Endothelial cell of umbilical vein (primary cell): ENCODE measurements around the gene MYO5B. TPM values are rescaled to one million over a fixed set of nuclear protein-coding genes. Genes with fewer than 3 reads are reported as not detected.

ENCODE experiments used
- BruUV-seq: library from RNA; stranded (reverse); fragments of 400-500 nt; replicated peaks from 2 replicates; lab custom pipeline; 2021; lab: Mats Ljungman, UMichigan
- CTCF ChIA-PET: fragments of 300-600, 350-600 bp; sonication (Branson Sonifier 250); formaldehyde crosslinking; loops from one replicate; lab custom pipeline; 2021; ENCODE audit warnings: antibody characterized with exemption, inconsistent platforms; lab: Charles Lee
- POLR2A ChIA-PET: fragments of 300-600, 350-600 bp; sonication (Branson Sonifier 250); formaldehyde crosslinking; loops from one replicate; lab custom pipeline; 2021; ENCODE audit warnings: antibody characterized with exemption, inconsistent platforms; lab: Charles Lee
- DNase-seq: peaks from one replicate; pipeline ENCODE4 v3.0.0-alpha.2; 2011; ENCODE audit warnings: low read depth, low spot score
- FAIRE-seq: peaks from 2 replicates; lab custom pipeline; 2011; peaks lifted over from hg19 to GRCh38; lab: Jason Lieb, UNC
- H2AFZ ChIP-seq: 2 replicates; pipeline ENCODE4 v1.6.0; 2012; ENCODE audit warnings: low read depth, low read length, control low read depth, inconsistent platforms
- H3K27ac ChIP-seq: 2 replicates; pipeline ENCODE4 v1.5.1; 2011; ENCODE audit warnings: low read depth, mild to moderate bottlenecking, control low read depth, low read length, moderate library complexity; ENCODE audit not compliant: insufficient read depth
- H3K27me3 ChIP-seq, 2 experiments: 2 replicates each; pipeline versions ENCODE4 v1.6.0 to v1.6.1; 2011; ENCODE audit warnings: low read length in 2 of 2, mixed read lengths in 1 of 2; ENCODE audit not compliant: control insufficient read depth in 2 of 2, insufficient read depth in 2 of 2
- H3K36me3 ChIP-seq, 2 experiments: 2 replicates in 1 of 2; 3 replicates in 1 of 2; pipeline ENCODE4 v1.5.1; 2011; ENCODE audit warnings: low read length in 2 of 2, mild to moderate bottlenecking in 1 of 2, moderate library complexity in 1 of 2; ENCODE audit not compliant: control insufficient read depth in 2 of 2, insufficient read depth in 2 of 2; ENCODE audit errors: extremely low read depth in 1 of 2
- H3K4me1 ChIP-seq: 3 replicates; pipeline ENCODE4 v1.5.1; 2011; ENCODE audit warnings: mild to moderate bottlenecking, low read length; ENCODE audit not compliant: control insufficient read depth, insufficient read depth; ENCODE audit errors: extremely low read depth
- H3K4me2 ChIP-seq: 2 replicates; pipeline ENCODE4 v1.6.1; 2011; ENCODE audit warnings: low read length, control low read depth, mixed read lengths; ENCODE audit not compliant: insufficient read depth
- H3K4me3 ChIP-seq, 3 experiments: fragments of 200-600 bp in 1 of 3; sonication (generic), shearing (Covaris generic) in 1 of 3; replicated peaks in 1 of 3; 2 replicates each; pipeline ENCODE4 v1.5.1; 2011 to 2016; ENCODE audit warnings: control low read depth in 3 of 3, low read length in 3 of 3, mild to moderate bottlenecking in 2 of 3, inconsistent platforms in 1 of 3, low read depth in 1 of 3, moderate library complexity in 1 of 3; ENCODE audit not compliant: insufficient read depth in 1 of 3
- H3K79me2 ChIP-seq: 2 replicates; pipeline ENCODE4 v1.6.0; 2012; ENCODE audit warnings: low read length, inconsistent platforms; ENCODE audit not compliant: control insufficient read depth, insufficient read depth
- H3K9ac ChIP-seq: replicated peaks from 2 replicates; pipeline ENCODE3; 2011; ENCODE audit warnings: low read length, control low read depth; ENCODE audit not compliant: insufficient read depth; ENCODE audit errors: extremely low read depth
- H3K9me1 ChIP-seq: replicated peaks from 3 replicates; pipeline ENCODE4 v1.6.0; 2011; ENCODE audit warnings: mild to moderate bottlenecking, low read length; ENCODE audit not compliant: control insufficient read depth, insufficient read depth; ENCODE audit errors: extremely low read depth
- H3K9me3 ChIP-seq: replicated peaks from 2 replicates; pipeline ENCODE4 v1.5.1; 2012; ENCODE audit warnings: low read length, inconsistent platforms; ENCODE audit not compliant: control insufficient read depth, insufficient read depth
- H4K20me1 ChIP-seq: replicated peaks from 2 replicates; pipeline ENCODE3; 2011; ENCODE audit warnings: mild to moderate bottlenecking, low read length; ENCODE audit not compliant: control insufficient read depth, insufficient read depth; ENCODE audit errors: extremely low read depth
- CTCF ChIP-seq, 2 donors: IDR thresholded peaks; 1 replicate in 1 of 2; 2 replicates in 1 of 2; pipeline ENCODE4 v1.5.1; 2011; ENCODE audit warnings: low read length in 2 of 2, mild to moderate bottlenecking in 2 of 2, moderate library complexity in 2 of 2, control low read depth in 1 of 2, inconsistent platforms in 1 of 2, low read depth in 1 of 2; ENCODE audit not compliant: insufficient read depth in 1 of 2; ENCODE audit errors: extremely low read depth in 1 of 2
- EZH2 ChIP-seq: IDR thresholded peaks from 2 replicates; pipeline ENCODE4 v1.6.1; 2012; ENCODE audit warnings: borderline replicate concordance, low read depth, mild to moderate bottlenecking, moderate library complexity, low read length, inconsistent platforms; ENCODE audit not compliant: severe bottlenecking
- FOS ChIP-seq: IDR thresholded peaks from 2 replicates; pipeline ENCODE4 v1.6.1; 2011; ENCODE audit warnings: mild to moderate bottlenecking, low read length, moderate library complexity, borderline replicate concordance; ENCODE audit not compliant: insufficient read depth
- GATA2 ChIP-seq: IDR thresholded peaks from 2 replicates; pipeline ENCODE4 v1.7.0; 2011; ENCODE audit warnings: low read depth, mild to moderate bottlenecking, moderate library complexity, mixed read lengths, low read length; ENCODE audit not compliant: insufficient read length, insufficient read depth
- JUN ChIP-seq: IDR thresholded peaks from 2 replicates; pipeline ENCODE4 v1.6.1; 2011; ENCODE audit warnings: borderline replicate concordance, low read depth; ENCODE audit not compliant: insufficient read length, insufficient read depth
- MAX ChIP-seq: IDR thresholded peaks from 2 replicates; pipeline ENCODE4 v1.6.1; 2011; ENCODE audit not compliant: insufficient read depth, insufficient read length
- MYC ChIP-seq: IDR thresholded peaks from one replicate; pipeline ENCODE4 v1.6.1; 2011; ENCODE audit warnings: mild to moderate bottlenecking, low read depth, low read length
- POLR2A ChIP-seq: IDR thresholded peaks from 2 replicates; pipeline ENCODE4 v1.6.1; 2012; ENCODE audit warnings: low read depth, mild to moderate bottlenecking, control low read depth, low read length
- POLR2AphosphoS5 ChIP-seq: IDR thresholded peaks from 2 replicates; pipeline ENCODE4 v1.6.1; 2012; ENCODE audit warnings: low read depth, mild to moderate bottlenecking, control low read depth, low read length, moderate library complexity; ENCODE audit not compliant: insufficient read depth
- dilution Hi-C: fragments of 300-500 bp; cut with MboI; formaldehyde crosslinking; loops from one replicate; pipeline ENCODE4 v1.15.0; 2019; ENCODE audit warnings: low sequenced_read_pairs; ENCODE audit not compliant: extremely low pct_ligation_motif_present
- intact Hi-C: fragments of 100-400 bp; cut with micrococcal nuclease; formaldehyde crosslinking; loops from one replicate; pipeline ENCODE4 v1.10.0; 2022
- polyA plus RNA-seq, 4 experiments: library from polyadenylated mRNA; depleted of rRNA in 3 of 4; stranded (reverse) in 3 of 4; unstranded in 1 of 4; fragments of >200 nt; gene quantifications; 2 replicates each; pipeline versions ENCODE4 v1.2.1 to v1.2.3, GENCODE V29; 2011 to 2012; ENCODE audit warnings: missing spikeins in 1 of 4
- total RNA-seq: library from RNA; stranded (reverse); gene quantifications from 2 replicates; pipeline ENCODE4 v1.2.3, GENCODE V29; 2021

Gene MYO5B
- total and polyA plus RNA-seq, 2 donors (not counting 3 experiments of a cell fraction or from before 2014, with no cell fraction given): 0.54 to 1.1 TPM

- TF ChIP-seq MAX: no peak
- TF ChIP-seq EZH2: no peak
- no peak for TF ChIP-seq POLR2AphosphoS5
- no peak for TF ChIP-seq POLR2A
- no peak for TF ChIP-seq GATA2
- TF ChIP-seq CTCF (IDR thresholded peaks at IDR 0.05; ENCODE audit: extremely low read depth in 1 of 2, insufficient read depth in 1 of 2, low read depth in 1 of 2, low read length in 2 of 2): no peak
- TF ChIP-seq FOS: no peak
- no peak for TF ChIP-seq JUN
- TF ChIP-seq MYC: no peak
- no peak overlapping the region for H3K9ac ChIP-seq
- no peaks in the 10 kb centered on the region for H4K20me1 ChIP-seq
- ChIA-PET CTCF (no interaction called here), POLR2A (no interaction called here)
- intact Hi-C loops (no loop called here), dilution Hi-C loops (no loop called here)
- FAIRE-seq (no peak), DNase-seq (no peak)
- H3K9me1 ChIP-seq: no peaks in the 10 kb centered on the region
- H3K4me1 ChIP-seq: peaks cover 4% of the 10 kb centered on the region
- no peak overlapping the region for H3K4me2 ChIP-seq
- H3K27ac ChIP-seq: no peak overlapping the region
- no peaks in the 10 kb centered on the region for H3K36me3 ChIP-seq
- no peaks in the 10 kb centered on the region for H3K79me2 ChIP-seq
- peaks cover 11 to 15% of the 10 kb centered on the region in 2 experiments for H3K27me3 ChIP-seq
- H2AFZ ChIP-seq: no peak overlapping the region
- no TSS peak for BruUV-seq
- no peaks in the 10 kb centered on the region for H3K9me3 ChIP-seq
- H3K4me3 ChIP-seq: no peak overlapping the region
Measured at GRCh38 chr18:49876536-49876935, 318.4 kb downstream of the MYO5B start.
